Activated T-helper 1 cell treated with Interleukin-2 at 50 U/mL for 16 hours (primary cell): Measurements from ENCODE around the gene HHAT.

Experiments
- DNase-seq: peaks from one replicate; pipeline ENCODE4 v3.0.0-alpha.2; 2020; ENCODE audit warnings: low read depth

HHAT gene

GRCh38 chr1:210487021-210487420 lies 158.3 kb downstream of the HHAT start:
- DNase-seq = no peak

DNA sequence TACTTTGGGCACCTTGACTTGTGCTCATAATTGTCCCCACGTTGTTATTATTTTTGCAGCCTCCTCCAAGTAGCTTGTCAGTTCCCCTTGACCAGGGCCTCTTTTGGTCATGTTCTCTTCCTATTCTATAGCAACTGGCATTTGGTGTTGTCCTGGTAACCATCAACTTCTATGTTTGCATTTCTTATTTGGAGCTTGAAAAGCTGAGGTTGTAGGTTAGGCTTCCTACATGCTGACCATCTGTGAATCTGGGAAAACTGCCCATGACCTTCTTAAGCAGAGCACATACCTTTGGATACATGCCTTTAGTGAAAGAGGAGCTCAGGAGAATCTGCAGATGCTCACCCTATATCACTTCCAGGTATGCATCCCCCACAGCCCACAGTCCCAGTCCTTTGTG lies 160.8 kb downstream of the HHAT start:
- DNase-seq = no peak

GRCh38 chr1:210490781-210491180 lies 162.1 kb downstream of the HHAT start:
- no peak for DNase-seq

- no peak for DNase-seq
Observed at GRCh38 chr1:210496063-210496462, 167.4 kb downstream of the HHAT start.

DNA sequence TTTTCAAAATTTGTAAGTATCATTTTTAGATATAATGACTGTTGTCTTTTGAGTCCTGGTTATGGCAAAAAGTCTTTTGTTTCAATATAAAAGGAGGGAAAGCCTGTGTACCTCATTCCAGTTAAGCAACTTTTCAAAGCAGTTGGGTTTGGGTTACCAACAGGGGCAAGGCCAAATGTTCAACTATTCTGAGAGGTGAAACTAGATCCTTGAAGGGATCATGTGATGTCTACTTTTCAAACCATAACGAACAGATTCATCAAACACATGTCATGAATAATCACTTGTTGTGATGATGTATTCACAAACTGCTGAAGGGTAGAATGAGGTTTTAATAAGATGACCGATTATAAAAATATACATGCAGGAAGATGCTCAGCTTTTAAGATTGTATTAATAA lies 171.3 kb downstream of the HHAT start:
- no peak for DNase-seq

GRCh38 chr1:210500831-210501230 lies 172.1 kb downstream of the HHAT start:
- DNase-seq = no peak

- DNase-seq = no peak
Observed at GRCh38 chr1:210504286-210504685, 175.6 kb downstream of the HHAT start.

- no peak for DNase-seq
Observed at GRCh38 chr1:210505601-210506496, 177.1 kb downstream of the HHAT start.

DNA sequence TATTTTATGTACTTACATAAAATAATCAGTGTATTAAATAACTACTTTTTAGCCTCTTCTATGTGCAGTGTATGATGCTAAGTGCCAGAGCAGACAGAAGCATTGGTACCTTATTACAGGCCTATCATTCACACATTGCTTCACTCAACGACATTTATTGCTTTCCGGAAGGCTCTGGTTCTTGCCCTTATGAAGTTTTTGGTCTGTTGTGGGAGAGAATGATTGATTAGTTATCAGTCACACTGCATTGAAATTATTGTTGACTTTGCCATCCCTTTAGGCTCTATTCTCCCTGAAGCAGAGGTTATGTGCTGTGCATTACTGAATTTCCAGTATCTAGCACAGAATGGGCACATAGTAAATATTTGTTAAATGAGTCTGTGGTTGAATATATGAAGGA lies 178.0 kb downstream of the HHAT start:
- no peak for DNase-seq

DNA sequence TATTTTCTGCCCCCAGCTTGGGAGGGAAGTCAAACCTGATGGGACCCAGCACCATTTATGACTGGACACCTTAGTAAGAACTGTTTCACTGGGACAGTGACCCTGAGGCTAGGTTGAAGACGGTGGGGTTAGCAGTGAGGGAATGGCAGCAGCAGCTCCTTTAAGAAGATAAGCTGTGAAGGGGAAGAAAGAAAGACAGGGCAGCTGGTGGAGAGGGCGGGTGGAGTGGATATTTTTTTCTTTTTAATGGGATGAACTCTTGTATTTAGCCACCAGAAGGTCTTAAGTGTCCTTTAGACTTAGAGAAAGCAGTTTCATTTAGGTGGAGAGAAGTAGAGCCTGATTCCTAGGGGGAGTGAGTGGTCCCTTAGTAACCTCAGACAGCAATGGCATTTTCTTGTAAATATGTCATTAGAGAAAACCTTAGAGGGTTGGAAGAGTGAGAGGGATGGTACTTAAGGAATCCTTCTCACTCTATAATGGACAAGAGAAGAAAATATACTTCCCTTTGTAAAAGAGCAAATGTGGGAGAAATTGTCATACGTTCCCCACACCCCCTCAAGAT lies 187.5 kb downstream of the HHAT start:
- no peak for DNase-seq

DNA sequence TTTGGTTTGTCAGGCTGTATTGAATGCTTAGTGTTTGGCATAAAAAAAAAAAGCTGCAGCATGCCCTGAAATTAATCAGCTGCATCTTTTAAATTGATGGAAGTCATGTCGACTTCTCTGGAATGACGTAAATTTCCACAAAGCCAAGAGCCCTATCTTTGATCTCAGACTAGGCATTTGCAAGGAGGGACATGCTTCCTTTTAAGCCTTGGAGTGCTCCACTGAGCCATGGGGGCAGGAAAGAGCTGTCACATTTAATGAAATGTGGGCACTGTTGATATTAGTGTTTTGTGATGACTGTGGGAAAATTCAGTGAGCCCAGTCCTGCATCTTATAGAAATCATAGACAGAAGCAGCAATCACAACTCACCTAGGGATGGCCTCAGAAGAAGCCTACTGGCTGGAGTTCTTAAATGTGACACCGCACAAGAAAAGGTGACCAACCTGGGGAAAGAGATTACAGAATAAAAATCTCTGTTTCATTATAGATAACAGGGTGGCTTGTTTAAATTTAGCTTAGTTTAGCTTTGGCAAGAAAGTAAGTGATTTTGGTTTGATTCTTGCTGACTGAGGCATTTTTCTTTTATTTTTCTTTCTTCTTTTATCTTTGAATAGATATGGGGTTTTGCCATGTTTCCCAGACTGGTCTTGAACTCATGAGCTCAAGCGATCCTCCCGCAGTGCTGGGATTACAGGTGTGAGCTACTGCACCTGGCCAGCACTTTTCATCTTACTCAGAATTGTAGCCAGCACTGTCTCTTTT lies 188.2 kb downstream of the HHAT start:
- DNase-seq = no peak

DNA sequence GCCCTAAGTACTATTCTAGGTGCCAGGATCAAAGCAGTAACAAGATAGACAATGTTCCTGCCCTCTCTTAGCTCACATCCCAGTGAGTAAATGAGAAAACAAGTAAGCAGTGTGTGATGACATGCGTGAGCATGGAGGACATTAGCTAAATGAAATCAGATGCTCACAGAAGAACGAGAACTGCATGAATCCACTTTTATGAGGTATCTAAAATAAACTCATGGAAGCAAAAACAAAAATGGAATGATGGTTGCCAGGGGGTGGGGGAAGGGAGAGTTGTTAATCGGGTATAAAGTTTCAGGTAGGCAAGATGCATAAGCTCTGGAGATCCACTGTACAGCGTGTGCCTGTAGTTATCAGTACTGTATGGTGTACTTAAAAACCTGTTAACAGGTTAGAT lies 195.1 kb downstream of the HHAT start:
- no peak for DNase-seq

DNA sequence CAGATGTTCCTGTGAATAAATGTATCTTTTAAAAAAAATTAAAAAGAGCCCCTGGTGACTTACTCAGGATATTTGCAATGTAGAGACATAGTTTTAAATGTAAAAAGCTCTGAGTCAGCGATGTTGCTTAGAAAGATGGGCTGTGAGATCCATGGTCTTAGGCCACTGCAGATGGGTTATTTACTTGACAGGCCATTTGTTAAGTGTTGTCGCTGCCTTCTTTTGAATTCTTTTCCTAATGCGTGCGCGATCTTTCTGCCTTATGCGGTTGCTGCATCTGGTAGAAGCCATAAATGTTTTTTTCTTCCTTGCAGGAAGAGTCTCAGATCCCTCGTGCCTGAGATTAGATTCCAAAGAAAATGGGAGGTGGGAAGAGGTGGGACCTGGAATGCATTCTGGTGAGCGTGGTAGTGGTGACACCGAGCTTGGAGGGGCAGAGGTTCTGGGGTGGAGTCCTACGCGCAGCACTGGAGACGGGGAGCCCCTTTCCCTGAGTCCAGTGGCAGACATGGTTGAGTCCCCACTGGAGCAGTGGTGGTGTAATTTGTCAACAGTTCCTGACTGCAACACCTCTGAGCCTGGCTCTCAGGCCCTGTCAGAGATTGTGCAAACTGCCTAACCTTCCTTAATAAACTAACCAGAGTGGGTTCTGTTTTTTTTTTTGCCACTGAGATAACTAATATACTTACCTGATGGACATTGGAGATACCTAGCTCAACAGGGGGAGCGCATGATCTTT lies 197.2 kb downstream of the HHAT start:
- DNase-seq = no peak

GRCh38 chr1:210527091-210527490 lies 198.4 kb downstream of the HHAT start:
- DNase-seq = no peak

DNA sequence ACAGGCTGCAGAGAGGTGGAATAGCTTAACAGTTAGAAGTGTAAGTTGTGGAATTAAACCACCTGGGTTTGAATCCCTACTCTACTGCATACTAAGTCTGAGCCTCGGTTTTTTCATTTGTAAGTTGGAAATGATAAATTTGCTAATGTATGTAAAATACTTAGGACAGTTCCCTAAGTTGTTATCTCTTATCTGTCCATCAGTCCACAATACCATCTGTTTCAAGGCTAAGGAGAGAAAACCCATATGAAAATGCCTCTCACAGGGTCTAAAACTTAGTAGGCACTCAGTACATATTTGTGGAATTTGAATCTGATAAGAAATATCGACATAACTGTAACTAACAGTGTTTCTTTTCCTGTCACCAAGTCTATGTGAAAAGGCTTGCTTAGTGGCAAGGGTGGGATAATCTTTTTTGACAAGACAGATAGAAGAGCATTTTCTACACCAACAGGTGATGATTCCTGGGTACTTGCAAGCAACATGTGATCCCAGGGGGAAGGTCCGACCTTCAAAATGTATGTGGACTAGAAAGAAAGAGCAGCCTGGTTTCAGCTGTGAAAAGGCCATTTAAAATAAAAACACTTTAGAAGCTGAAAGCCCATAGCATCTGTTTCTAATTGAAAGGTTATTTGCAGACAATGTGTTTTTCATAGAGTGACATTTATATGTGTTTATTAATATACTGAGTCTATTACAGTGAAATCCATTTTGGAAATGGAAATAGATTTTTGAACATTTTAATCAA lies 202.9 kb downstream of the HHAT start:
- DNase-seq = no peak

GRCh38 chr1:210532223-210532598 lies 203.5 kb downstream of the HHAT start:
- no peak for DNase-seq

- DNase-seq = no peak
Observed at GRCh38 chr1:210535761-210536160, 207.1 kb downstream of the HHAT start.

GRCh38 chr1:210536254-210536961 lies 207.7 kb downstream of the HHAT start:
- no peak for DNase-seq

GRCh38 chr1:210540288-210540687 lies 211.6 kb downstream of the HHAT start:
- no peak for DNase-seq

DNA sequence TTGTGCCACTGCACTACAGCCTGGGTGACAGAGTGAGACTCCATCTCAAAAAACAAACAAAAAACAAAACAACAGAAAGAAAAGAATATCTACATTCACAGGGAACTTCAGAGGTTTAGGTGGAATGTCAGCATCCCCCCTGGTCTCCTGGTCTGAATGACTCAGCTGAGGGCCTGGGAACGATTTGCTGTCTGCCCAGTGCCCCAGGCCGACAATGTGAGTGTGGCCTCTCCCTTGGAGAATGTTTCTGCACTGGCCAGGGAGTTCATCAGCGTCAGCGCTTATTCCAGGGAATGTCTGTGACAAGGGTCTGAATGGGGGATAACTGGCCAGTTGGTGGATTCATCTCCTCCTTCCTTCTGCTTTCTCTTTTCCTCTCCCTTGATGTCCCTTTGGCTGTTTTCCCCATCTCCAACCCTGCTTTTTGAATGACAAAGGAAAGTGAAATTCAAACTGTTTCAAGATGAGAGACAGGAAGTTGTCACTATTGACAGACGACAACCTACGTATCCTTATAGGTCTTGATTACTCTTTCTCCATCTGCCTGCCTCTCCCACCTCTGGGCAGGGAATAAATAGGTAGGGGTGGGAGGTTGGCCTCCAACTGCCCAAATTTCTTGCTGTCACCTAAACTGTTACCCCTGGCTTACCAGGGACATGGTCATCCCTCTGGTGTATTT lies 213.1 kb downstream of the HHAT start:
- no peak for DNase-seq
